Measurements from ENCODE around the gene TNFRSF11A.
A peak's percentile ranks its signal among the peaks of the same experiment; 100 is the strongest.

The TNFRSF11A gene

GRCh38 chr18:62346333-62347088, 21.4 kb downstream of the TNFRSF11A start:
- DNase-seq (no peak), ATAC-seq (no peak)
- Mint-ChIP-seq H3K27me3 (peaks cover 7% of the 10 kb centered on the region), H3K4me3 (no peak overlapping the region), H3K9me3 (no peaks in the 10 kb centered on the region), H3K27ac (no peak overlapping the region), H3K4me1 (peaks cover 8% of the 10 kb centered on the region), H3K36me3 (ENCODE audit: low read depth) (no peaks in the 10 kb centered on the region)

GRCh38 chr18:62347089-62347506, 22.0 kb downstream of the TNFRSF11A start:
- Mint-ChIP-seq H3K4me3 (no peak overlapping the region), H3K9me3 (no peaks in the 10 kb centered on the region), H3K4me1 (peaks cover 8% of the 10 kb centered on the region), H3K27ac (no peak overlapping the region), H3K27me3 (peaks cover 7% of the 10 kb centered on the region), H3K36me3 (ENCODE audit: low read depth) (no peaks in the 10 kb centered on the region)
- DNase-seq (no peak), ATAC-seq (peak; percentile 20)

GRCh38 chr18:62348474-62348873, 23.4 kb downstream of the TNFRSF11A start:
- Mint-ChIP-seq H3K27ac (no peak overlapping the region), H3K9me3 (no peaks in the 10 kb centered on the region), H3K4me1 (peaks cover 8% of the 10 kb centered on the region), H3K27me3 (peaks cover 7% of the 10 kb centered on the region), H3K4me3 (no peak overlapping the region), H3K36me3 (ENCODE audit: low read depth) (no peaks in the 10 kb centered on the region)
- no peak for ATAC-seq
- no peak for DNase-seq

- Mint-ChIP-seq H3K27me3 (peaks cover 3% of the 10 kb centered on the region), H3K4me1 (no peaks in the 10 kb centered on the region), H3K36me3 (ENCODE audit: low read depth) (no peaks in the 10 kb centered on the region), H3K9me3 (no peaks in the 10 kb centered on the region), H3K4me3 (no peak overlapping the region), H3K27ac (no peak overlapping the region)
- no peak for DNase-seq
- ATAC-seq: no peak
Measured at GRCh38 chr18:62353170-62353569, 28.1 kb downstream of the TNFRSF11A start.

- H3K36me3 Mint-ChIP-seq (ENCODE audit: low read depth): no peaks in the 10 kb centered on the region
- no peak for ATAC-seq
- no peak overlapping the region for H3K4me3 Mint-ChIP-seq
- H3K27ac Mint-ChIP-seq: no peak overlapping the region
- DNase-seq: no peak
- H3K27me3 Mint-ChIP-seq: peaks cover 3% of the 10 kb centered on the region
- H3K9me3 Mint-ChIP-seq: no peaks in the 10 kb centered on the region
- H3K4me1 Mint-ChIP-seq: no peaks in the 10 kb centered on the region
Measured at GRCh38 chr18:62354151-62354550, 29.0 kb downstream of the TNFRSF11A start.

- no peaks in the 10 kb centered on the region for H3K27me3 Mint-ChIP-seq
- H3K4me3 Mint-ChIP-seq: no peak overlapping the region
- ATAC-seq (no peak), DNase-seq (no peak)
- H3K9me3 Mint-ChIP-seq: no peaks in the 10 kb centered on the region
- H3K36me3 Mint-ChIP-seq (ENCODE audit: low read depth): no peaks in the 10 kb centered on the region
- no peak overlapping the region for H3K27ac Mint-ChIP-seq
- no peaks in the 10 kb centered on the region for H3K4me1 Mint-ChIP-seq
Measured at GRCh38 chr18:62357079-62357719, 32.1 kb downstream of the TNFRSF11A start.

- Mint-ChIP-seq H3K4me1 (peaks cover 3% of the 10 kb centered on the region), H3K9me3 (no peaks in the 10 kb centered on the region), H3K27me3 (no peaks in the 10 kb centered on the region), H3K27ac (no peak overlapping the region), H3K36me3 (ENCODE audit: low read depth) (no peaks in the 10 kb centered on the region), H3K4me3 (no peak overlapping the region)
- ATAC-seq: no peak
- DNase-seq: no peak
Measured at GRCh38 chr18:62360805-62361204, 35.7 kb downstream of the TNFRSF11A start.

GRCh38 chr18:62361288-62361687, 36.2 kb downstream of the TNFRSF11A start:
- Mint-ChIP-seq H3K9me3 (no peaks in the 10 kb centered on the region), H3K36me3 (ENCODE audit: low read depth) (no peaks in the 10 kb centered on the region), H3K4me1 (peaks cover 7% of the 10 kb centered on the region), H3K4me3 (no peak overlapping the region), H3K27ac (no peak overlapping the region), H3K27me3 (no peaks in the 10 kb centered on the region)
- DNase-seq (no peak), ATAC-seq (no peak)

GRCh38 chr18:62364558-62364957, 39.4 kb downstream of the TNFRSF11A start:
- H3K27ac Mint-ChIP-seq: no peak overlapping the region
- H3K36me3 Mint-ChIP-seq (ENCODE audit: low read depth): no peaks in the 10 kb centered on the region
- DNase-seq: no peak
- H3K4me3 Mint-ChIP-seq: no peak overlapping the region
- no peak for ATAC-seq
- peaks cover 16% of the 10 kb centered on the region for H3K4me1 Mint-ChIP-seq
- H3K27me3 Mint-ChIP-seq: no peaks in the 10 kb centered on the region
- no peaks in the 10 kb centered on the region for H3K9me3 Mint-ChIP-seq

GRCh38 chr18:62365420-62365819, 40.3 kb downstream of the TNFRSF11A start:
- Mint-ChIP-seq H3K27me3 (no peaks in the 10 kb centered on the region), H3K9me3 (no peaks in the 10 kb centered on the region), H3K36me3 (ENCODE audit: low read depth) (no peaks in the 10 kb centered on the region), H3K4me3 (no peak overlapping the region), H3K4me1 (peaks cover 16% of the 10 kb centered on the region), H3K27ac (peak overlapping the region; percentile 29)
- ATAC-seq (peak; percentile 70), DNase-seq (no peak)

GRCh38 chr18:62366992-62367391, 41.9 kb downstream of the TNFRSF11A start:
- H3K4me1 Mint-ChIP-seq: peaks cover 16% of the 10 kb centered on the region
- H3K27ac Mint-ChIP-seq: no peak overlapping the region
- ATAC-seq (no peak), DNase-seq (no peak)
- no peaks in the 10 kb centered on the region for H3K36me3 Mint-ChIP-seq (ENCODE audit: low read depth)
- no peak overlapping the region for H3K4me3 Mint-ChIP-seq
- no peaks in the 10 kb centered on the region for H3K9me3 Mint-ChIP-seq
- H3K27me3 Mint-ChIP-seq: no peaks in the 10 kb centered on the region

- Mint-ChIP-seq H3K4me1 (peaks cover 16% of the 10 kb centered on the region), H3K27me3 (no peaks in the 10 kb centered on the region), H3K36me3 (ENCODE audit: low read depth) (no peaks in the 10 kb centered on the region), H3K27ac (no peak overlapping the region), H3K4me3 (no peak overlapping the region), H3K9me3 (no peaks in the 10 kb centered on the region)
- DNase-seq (no peak), ATAC-seq (no peak)
Measured at GRCh38 chr18:62368100-62368499, 43.0 kb downstream of the TNFRSF11A start.

GRCh38 chr18:62369129-62369644, 44.1 kb downstream of the TNFRSF11A start:
- Mint-ChIP-seq H3K4me3 (no peak overlapping the region), H3K27ac (no peak overlapping the region), H3K4me1 (peaks cover 16% of the 10 kb centered on the region), H3K27me3 (no peaks in the 10 kb centered on the region), H3K9me3 (no peaks in the 10 kb centered on the region), H3K36me3 (ENCODE audit: low read depth) (no peaks in the 10 kb centered on the region)
- ATAC-seq (no peak), DNase-seq (no peak)

GRCh38 chr18:62370366-62370765, 45.3 kb downstream of the TNFRSF11A start:
- no peak overlapping the region for H3K27ac Mint-ChIP-seq
- H3K4me1 Mint-ChIP-seq: peaks cover 16% of the 10 kb centered on the region
- H3K9me3 Mint-ChIP-seq: no peaks in the 10 kb centered on the region
- H3K36me3 Mint-ChIP-seq (ENCODE audit: low read depth): no peaks in the 10 kb centered on the region
- DNase-seq (no peak), ATAC-seq (no peak)
- no peaks in the 10 kb centered on the region for H3K27me3 Mint-ChIP-seq
- no peak overlapping the region for H3K4me3 Mint-ChIP-seq

- Mint-ChIP-seq H3K27ac (no peak overlapping the region), H3K27me3 (no peaks in the 10 kb centered on the region), H3K4me3 (no peak overlapping the region), H3K9me3 (no peaks in the 10 kb centered on the region), H3K4me1 (peaks cover 12% of the 10 kb centered on the region), H3K36me3 (ENCODE audit: low read depth) (no peaks in the 10 kb centered on the region)
- DNase-seq (no peak), ATAC-seq (no peak)
Measured at GRCh38 chr18:62371436-62371835, 46.3 kb downstream of the TNFRSF11A start.

Data from activated naive CD8-positive, alpha-beta T cell treated with anti-CD3 and anti-CD28 coated beads, Interleukin-2, amount 50 U/mL, for 24 hours (primary cell).